ENCODE results near the gene CAPN12.

- TF ChIP-seq POLR2A (IDR thresholded peaks at IDR 0.05) (no peak), CTCF (IDR thresholded peaks at IDR 0.05) (no peak)
These were observed 24.3 kb downstream of the CAPN12 start for GRCh38 chr19:38719761-38720558.

Data from prostate gland (tissue), 2 donors.